ENCODE data around the gene MUC21. TPM values are rescaled to one million over a fixed set of nuclear protein-coding genes. Genes with fewer than 3 reads are reported as not detected.

The MUC21 gene
- total and polyA plus RNA-seq, 2 donors (not counting 3 experiments of a cell fraction or from before 2014, with no cell fraction given): not detected

DNA sequence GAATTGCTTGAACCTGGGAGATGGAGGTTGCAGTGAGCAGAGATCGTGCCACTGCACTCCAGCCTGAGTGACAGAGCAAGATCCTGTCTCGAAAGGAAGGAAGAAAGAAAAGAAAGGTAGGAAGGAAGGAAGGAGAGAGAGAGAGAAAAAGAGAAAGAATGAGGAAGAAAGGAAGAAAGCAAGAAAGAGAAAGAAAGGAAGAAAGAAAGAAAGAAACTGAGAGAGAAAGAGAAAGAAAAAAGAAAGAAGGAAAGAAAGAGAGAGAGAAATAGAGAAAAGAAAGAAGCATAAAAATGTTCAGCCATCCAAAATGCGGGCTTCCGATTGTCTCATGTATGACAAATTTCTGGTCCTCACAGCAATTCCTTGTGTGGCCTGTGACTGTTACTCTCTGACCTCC is 49.6 kb downstream of the MUC21 start:
- Histone ChIP-seq H3K27ac (ENCODE audit: insufficient read depth, low read depth, low read length) (no peak overlapping the region), H3K9me1 (replicated peaks; ENCODE audit: control insufficient read depth, extremely low read depth, insufficient read depth, low read length) (no peaks in the 10 kb centered on the region), H3K9ac (replicated peaks; ENCODE audit: extremely low read depth, insufficient read depth, low read length) (no peak overlapping the region), H3K79me2 (ENCODE audit: control insufficient read depth, insufficient read depth, low read length) (no peaks in the 10 kb centered on the region), H3K4me1 (ENCODE audit: control insufficient read depth, extremely low read depth, insufficient read depth, low read length) (no peaks in the 10 kb centered on the region), H3K4me3 (replicated peaks in 1 of 3; ENCODE audit: insufficient read depth in 1 of 3, low read depth in 1 of 3, low read length in 3 of 3) (no peak overlapping the region), H2AFZ (ENCODE audit: low read depth, low read length) (no peak overlapping the region), H4K20me1 (replicated peaks; ENCODE audit: control insufficient read depth, extremely low read depth, insufficient read depth, low read length) (no peaks in the 10 kb centered on the region), H3K27me3 (ENCODE audit: control insufficient read depth in 2 of 2, insufficient read depth in 2 of 2, low read length in 2 of 2) (peaks cover 9 to 10% of the 10 kb centered on the region in 2 experiments), H3K36me3 (ENCODE audit: control insufficient read depth in 2 of 2, extremely low read depth in 1 of 2, insufficient read depth in 2 of 2, low read length in 2 of 2) (no peaks in the 10 kb centered on the region), H3K9me3 (replicated peaks; ENCODE audit: control insufficient read depth, insufficient read depth, low read length) (no peaks in the 10 kb centered on the region), H3K4me2 (ENCODE audit: insufficient read depth, low read length) (no peak overlapping the region)
- FAIRE-seq: no peak
- ChIA-PET POLR2A (no interaction called here), CTCF (no interaction called here)
- no peak for TF ChIP-seq EZH2 (IDR thresholded peaks at IDR 0.05; ENCODE audit: borderline replicate concordance, low read depth, low read length, severe bottlenecking)
- TF ChIP-seq, protein P1, sequence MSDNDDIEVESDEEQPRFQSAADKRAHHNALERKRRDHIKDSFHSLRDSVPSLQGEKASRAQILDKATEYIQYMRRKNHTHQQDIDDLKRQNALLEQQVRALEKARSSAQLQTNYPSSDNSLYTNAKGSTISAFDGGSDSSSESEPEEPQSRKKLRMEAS (IDR thresholded peaks at IDR 0.05; ENCODE audit: insufficient read depth, insufficient read length): no peak
- TF ChIP-seq, protein P2, sequence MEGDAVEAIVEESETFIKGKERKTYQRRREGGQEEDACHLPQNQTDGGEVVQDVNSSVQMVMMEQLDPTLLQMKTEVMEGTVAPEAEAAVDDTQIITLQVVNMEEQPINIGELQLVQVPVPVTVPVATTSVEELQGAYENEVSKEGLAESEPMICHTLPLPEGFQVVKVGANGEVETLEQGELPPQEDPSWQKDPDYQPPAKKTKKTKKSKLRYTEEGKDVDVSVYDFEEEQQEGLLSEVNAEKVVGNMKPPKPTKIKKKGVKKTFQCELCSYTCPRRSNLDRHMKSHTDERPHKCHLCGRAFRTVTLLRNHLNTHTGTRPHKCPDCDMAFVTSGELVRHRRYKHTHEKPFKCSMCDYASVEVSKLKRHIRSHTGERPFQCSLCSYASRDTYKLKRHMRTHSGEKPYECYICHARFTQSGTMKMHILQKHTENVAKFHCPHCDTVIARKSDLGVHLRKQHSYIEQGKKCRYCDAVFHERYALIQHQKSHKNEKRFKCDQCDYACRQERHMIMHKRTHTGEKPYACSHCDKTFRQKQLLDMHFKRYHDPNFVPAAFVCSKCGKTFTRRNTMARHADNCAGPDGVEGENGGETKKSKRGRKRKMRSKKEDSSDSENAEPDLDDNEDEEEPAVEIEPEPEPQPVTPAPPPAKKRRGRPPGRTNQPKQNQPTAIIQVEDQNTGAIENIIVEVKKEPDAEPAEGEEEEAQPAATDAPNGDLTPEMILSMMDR (IDR thresholded peaks at IDR 0.05; ENCODE audit: extremely low read depth in 1 of 2, insufficient read depth in 1 of 2, low read depth in 1 of 2, low read length in 2 of 2): no peak
- TF ChIP-seq POLR2AphosphoS5 (IDR thresholded peaks at IDR 0.05; ENCODE audit: insufficient read depth, low read depth, low read length): no peak
- TF ChIP-seq MYC (IDR thresholded peaks at IDR 0.05; ENCODE audit: low read depth, low read length): no peak
- no peak for TF ChIP-seq GATA2 (IDR thresholded peaks at IDR 0.05; ENCODE audit: insufficient read depth, insufficient read length, low read depth, low read length)
- TF ChIP-seq JUN (IDR thresholded peaks at IDR 0.05; ENCODE audit: borderline replicate concordance, insufficient read depth, insufficient read length, low read depth): no peak
- no peak for TF ChIP-seq FOS (IDR thresholded peaks at IDR 0.05; ENCODE audit: borderline replicate concordance, insufficient read depth, low read length)
- TF ChIP-seq POLR2A (IDR thresholded peaks at IDR 0.05; ENCODE audit: low read depth, low read length): no peak
- DNase-seq (ENCODE audit: low read depth, low spot score): no peak
- BruUV-seq (replicated peaks): no TSS peak
- intact Hi-C loops (cut with micrococcal nuclease) (no loop called here), dilution Hi-C loops (cut with MboI; ENCODE audit: extremely low pct_ligation_motif_present, low sequenced_read_pairs) (no loop called here)

Data from endothelial cell of umbilical vein (primary cell).